ENCODE results near the gene GFI1.

Gene GFI1

GRCh38 chr1:92503043-92503925 lies 16.6 kb upstream of the GFI1 start:
- TF ChIP-seq JUND (IDR thresholded peaks at IDR 0.05; ENCODE audit: low read depth), result no peak
- peak in 1 of 2 experiments; percentile 24 for DNase-seq (ENCODE audit: low read depth in 1 of 2, low spot score in 1 of 2)
- in situ Hi-C loops (cut with HindIII; ENCODE audit: low pct_unique_long_range_greater_than_20kb, low sequenced_read_pairs), result no loop called here

DNA sequence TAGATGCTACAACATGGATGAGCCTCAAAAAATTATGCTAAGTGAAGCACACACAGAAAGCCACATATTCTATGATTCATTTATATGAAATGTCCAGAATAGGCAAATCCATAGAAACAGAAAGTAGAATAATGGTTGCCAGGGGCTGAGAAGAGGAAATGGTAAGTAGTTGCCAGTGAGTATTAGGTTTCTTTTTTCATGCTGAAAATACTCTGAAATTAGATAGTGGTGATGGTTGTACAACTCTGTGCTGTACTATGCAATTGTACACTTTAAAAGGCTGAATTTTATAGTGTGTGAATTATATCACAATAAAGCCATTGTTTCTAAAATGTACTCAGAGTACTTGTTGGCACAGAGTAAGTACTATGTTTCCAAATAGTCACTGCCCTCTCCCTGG lies 15.5 kb upstream of the GFI1 start:
- no peak for DNase-seq (ENCODE audit: low read depth in 1 of 2, low spot score in 1 of 2)
- in situ Hi-C loops (cut with HindIII; ENCODE audit: low pct_unique_long_range_greater_than_20kb, low sequenced_read_pairs), result no loop called here

DNA sequence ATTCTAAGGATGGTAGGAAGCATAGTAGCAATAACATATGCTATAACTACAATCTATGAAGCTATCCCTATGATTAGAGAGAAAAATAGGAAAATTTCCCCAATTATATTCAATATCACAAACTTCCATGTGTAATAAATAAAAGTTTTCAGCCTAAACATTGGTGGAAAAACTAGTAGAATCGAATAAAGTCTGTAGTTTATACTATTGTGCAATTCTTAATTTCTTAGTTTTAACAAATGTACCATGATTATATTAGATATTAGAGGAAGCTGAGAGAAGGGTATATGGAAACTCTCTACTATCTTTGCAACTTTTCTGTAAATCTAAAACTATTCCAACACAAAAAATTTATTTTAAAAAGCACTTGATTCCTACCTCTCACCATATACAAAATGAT lies 13.8 kb upstream of the GFI1 start:
- in situ Hi-C loops (cut with HindIII; ENCODE audit: low pct_unique_long_range_greater_than_20kb, low sequenced_read_pairs), result no loop called here
- DNase-seq (ENCODE audit: low read depth in 1 of 2, low spot score in 1 of 2), result no peak
- TF ChIP-seq JUND (IDR thresholded peaks at IDR 0.05; ENCODE audit: low read depth), result no peak

More for the DNA sequence above, 15.5 kb upstream of the GFI1 start:
- no peak for TF ChIP-seq JUND (IDR thresholded peaks at IDR 0.05; ENCODE audit: low read depth)

- DNase-seq (ENCODE audit: low read depth in 1 of 2, low spot score in 1 of 2), result no peak
- TF ChIP-seq JUND (IDR thresholded peaks at IDR 0.05; ENCODE audit: low read depth), result no peak
- in situ Hi-C loops (cut with HindIII; ENCODE audit: low pct_unique_long_range_greater_than_20kb, low sequenced_read_pairs), result no loop called here
These were observed 8.8 kb upstream of the GFI1 start for GRCh38 chr1:92495392-92496063.

GRCh38 chr1:92494485-92495141 lies 7.9 kb upstream of the GFI1 start:
- TF ChIP-seq JUND (IDR thresholded peaks at IDR 0.05; ENCODE audit: low read depth), result no peak
- in situ Hi-C loops (cut with HindIII; ENCODE audit: low pct_unique_long_range_greater_than_20kb, low sequenced_read_pairs), result no loop called here
- peak in 1 of 2 experiments; percentile 10 for DNase-seq (ENCODE audit: low read depth in 1 of 2, low spot score in 1 of 2)

GRCh38 chr1:92493139-92493538 lies 6.4 kb upstream of the GFI1 start:
- DNase-seq (ENCODE audit: low read depth in 1 of 2, low spot score in 1 of 2), result no peak
- no peak for TF ChIP-seq JUND (IDR thresholded peaks at IDR 0.05; ENCODE audit: low read depth)
- in situ Hi-C loops (cut with HindIII; ENCODE audit: low pct_unique_long_range_greater_than_20kb, low sequenced_read_pairs), result no loop called here

DNA sequence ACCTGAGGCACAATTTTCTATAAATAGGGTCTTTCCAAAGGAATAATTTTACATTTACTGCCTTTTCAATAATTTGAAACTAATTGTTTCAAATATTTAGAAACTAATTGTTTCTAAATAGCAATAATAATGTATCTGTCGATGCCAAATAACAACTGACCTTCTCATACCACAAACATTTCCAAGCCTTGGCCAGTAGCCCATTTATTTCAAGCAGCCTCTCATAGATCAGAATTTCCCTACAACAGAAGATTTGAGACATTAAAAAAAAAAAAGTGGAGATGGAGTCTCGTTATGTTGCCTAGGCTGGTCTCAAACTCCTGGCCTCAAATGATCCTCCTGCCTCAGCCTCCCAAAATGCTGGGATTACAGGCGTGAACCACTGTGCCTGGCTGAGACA lies 2.1 kb upstream of the GFI1 start:
- in situ Hi-C loops (cut with HindIII; ENCODE audit: low pct_unique_long_range_greater_than_20kb, low sequenced_read_pairs), result no loop called here
- TF ChIP-seq JUND (IDR thresholded peaks at IDR 0.05; ENCODE audit: low read depth), result no peak
- DNase-seq (ENCODE audit: low read depth in 1 of 2, low spot score in 1 of 2), result no peak

GRCh38 chr1:92488416-92488815 lies 1.7 kb upstream of the GFI1 start:
- in situ Hi-C loops (cut with HindIII; ENCODE audit: low pct_unique_long_range_greater_than_20kb, low sequenced_read_pairs), result no loop called here
- TF ChIP-seq JUND (IDR thresholded peaks at IDR 0.05; ENCODE audit: low read depth), result no peak

DNA sequence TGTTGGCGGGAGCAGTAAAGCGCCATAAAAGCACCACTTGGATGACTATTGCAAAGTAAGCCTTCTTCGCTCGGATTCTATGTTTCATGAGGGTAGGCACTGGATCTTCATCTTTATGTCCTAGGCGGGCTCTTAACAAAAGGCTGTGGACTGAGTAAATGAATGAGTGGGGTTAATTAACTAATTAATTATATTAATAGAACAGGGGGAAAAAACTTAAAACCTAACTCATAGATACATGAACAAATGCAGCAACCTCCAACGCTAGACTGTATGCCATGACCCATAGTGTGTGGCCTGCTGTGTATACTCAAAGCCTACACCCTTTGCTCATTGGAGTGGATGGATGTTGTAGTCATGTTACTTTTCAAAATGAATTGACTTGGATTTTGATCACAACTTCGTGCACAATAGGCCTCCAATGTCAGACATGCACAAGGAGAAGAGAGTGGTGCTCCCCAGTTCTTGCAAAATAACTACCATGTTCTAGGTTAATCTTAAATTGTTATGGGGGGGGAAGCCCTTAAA lies 417 bp upstream of the GFI1 start:
- DNase-seq (ENCODE audit: low read depth in 1 of 2, low spot score in 1 of 2), result no peak
- no peak for TF ChIP-seq JUND (IDR thresholded peaks at IDR 0.05; ENCODE audit: low read depth)
- in situ Hi-C loops (cut with HindIII; ENCODE audit: low pct_unique_long_range_greater_than_20kb, low sequenced_read_pairs), result no loop called here

More at GRCh38 chr1:92488416-92488815, 1.7 kb upstream of the GFI1 start:
- no peak for DNase-seq (ENCODE audit: low read depth in 1 of 2, low spot score in 1 of 2)

DNA sequence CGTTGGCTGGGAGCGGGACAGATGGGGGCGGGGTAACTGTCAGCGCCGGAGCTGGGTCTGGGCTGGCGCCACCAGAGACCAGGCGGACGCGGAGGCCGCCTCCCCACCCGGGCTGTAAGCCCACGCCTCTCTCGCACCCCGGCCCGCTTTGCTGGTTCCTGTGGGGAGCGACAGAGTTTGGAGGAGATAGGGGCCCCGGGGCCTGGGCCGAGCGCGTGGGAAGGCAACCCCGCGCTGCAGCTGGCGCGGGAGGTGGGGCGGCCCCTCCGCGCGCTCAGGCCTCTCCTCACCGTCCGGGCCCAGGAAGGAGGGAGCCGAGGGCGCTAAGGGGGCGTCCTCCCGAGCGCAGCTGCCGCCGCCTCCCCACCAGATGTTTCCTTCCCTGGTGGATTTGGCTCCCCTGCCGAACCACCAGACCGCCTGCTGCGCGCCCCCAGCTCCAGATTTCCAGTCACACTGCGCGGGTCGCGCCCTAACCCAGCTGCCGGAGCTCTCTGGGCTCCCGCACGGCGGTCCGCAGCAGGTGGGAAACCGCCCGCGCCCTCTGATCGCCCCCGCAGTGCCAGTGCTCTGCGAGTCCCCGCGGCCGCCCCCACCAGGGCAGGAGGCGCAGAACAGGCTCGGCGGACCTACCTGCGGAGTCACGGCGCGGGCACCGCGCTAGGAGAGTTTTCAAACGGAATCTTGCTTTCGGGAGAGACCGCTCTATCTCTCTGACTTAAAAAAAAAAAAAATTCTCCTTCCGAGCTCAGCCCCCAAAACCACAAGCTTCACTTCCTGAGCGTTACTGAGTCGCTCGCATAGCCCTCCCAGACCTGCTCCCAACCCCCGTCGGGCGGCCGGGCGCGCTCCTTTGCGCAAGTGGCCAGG lies 1.1 kb downstream of the GFI1 start:
- TF ChIP-seq JUND (IDR thresholded peaks at IDR 0.05; ENCODE audit: low read depth), result no peak
- in situ Hi-C loops (cut with HindIII; ENCODE audit: low pct_unique_long_range_greater_than_20kb, low sequenced_read_pairs), result no loop called here
- DNase-seq (ENCODE audit: low read depth in 1 of 2, low spot score in 1 of 2), result no peak

DNA sequence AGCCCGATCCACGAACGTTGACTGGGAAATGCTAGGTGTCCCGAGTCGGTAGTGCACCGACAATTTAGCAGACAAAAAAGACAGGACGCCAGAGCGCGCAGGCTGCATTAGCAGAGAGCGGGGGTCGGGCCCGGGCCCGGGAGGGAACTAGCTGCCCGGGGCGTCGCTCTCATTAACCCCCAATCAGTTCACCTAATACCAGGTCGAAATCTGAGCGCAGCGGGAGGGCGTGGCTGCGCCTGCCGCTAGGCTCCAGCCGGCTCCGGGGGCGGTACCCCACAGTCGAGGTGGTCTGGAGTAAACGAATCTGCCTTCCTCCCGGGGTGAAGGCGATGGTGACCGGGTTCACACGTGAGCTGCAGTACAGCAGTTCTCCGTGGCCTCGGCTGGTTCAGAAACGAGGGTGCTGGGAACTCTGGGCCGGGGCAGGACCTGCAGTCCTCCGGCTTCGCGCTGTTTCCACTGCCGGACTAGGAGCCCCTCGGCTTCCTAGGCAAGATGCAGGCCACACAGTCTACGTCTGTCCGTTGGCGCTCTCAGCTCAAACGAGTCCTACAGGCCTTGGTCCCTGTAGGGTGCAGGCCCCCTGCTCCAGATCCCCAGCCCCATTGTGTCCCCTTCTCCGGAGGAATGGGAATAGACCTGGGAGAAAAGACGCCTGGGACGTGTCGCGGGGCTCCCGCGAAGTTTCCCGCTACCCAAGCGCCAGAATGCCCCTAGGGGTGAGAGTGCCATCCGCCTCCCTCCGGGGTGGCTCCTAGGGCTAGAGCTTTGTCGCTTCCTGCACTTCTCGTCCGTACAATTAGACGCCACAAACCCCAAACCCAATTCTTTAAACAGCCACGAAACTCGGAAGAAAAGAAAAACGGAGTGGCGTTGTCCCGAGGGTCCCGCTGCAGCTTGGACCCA lies 2.0 kb downstream of the GFI1 start:
- in situ Hi-C loops (cut with HindIII; ENCODE audit: low pct_unique_long_range_greater_than_20kb, low sequenced_read_pairs), result no loop called here
- TF ChIP-seq JUND (IDR thresholded peaks at IDR 0.05; ENCODE audit: low read depth), result no peak
- DNase-seq (ENCODE audit: low read depth in 1 of 2, low spot score in 1 of 2), result no peak
